Measurements from ENCODE around the gene TFEC. TPM values are rescaled to one million over a fixed set of nuclear protein-coding genes. Genes with fewer than 3 reads are reported as not detected.

Gene TFEC
- polyA plus RNA-seq, 1 donor from 2014 or later: not detected

DNA sequence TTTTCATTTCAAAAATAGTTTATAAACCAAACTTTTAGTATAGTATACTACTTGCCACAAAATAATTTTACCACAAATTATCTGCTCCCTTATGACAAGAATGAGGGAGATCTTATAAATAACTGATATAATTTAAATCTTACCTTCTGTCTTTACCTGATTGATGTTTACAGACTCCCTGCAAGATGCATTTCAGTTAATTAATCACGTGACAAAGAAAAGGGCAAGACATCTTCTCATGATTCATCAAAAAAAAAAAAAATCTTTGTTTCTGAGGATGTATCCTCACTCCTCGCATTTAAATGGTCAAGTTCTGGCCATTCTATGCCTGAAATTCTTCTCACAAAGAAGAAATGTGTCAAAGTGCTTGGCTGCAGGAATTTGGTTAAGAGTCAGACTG is 2.3 kb upstream of the TFEC start:
- TF ChIP-seq SMC3 (conservative IDR thresholded peaks at IDR 0.05; ENCODE audit: poor library complexity) (no peak), RAD21 (conservative IDR thresholded peaks at IDR 0.05) (no peak), EZH2 (IDR thresholded peaks at IDR 0.05; ENCODE audit: borderline replicate concordance, insufficient read depth, low read length, poor library complexity, severe bottlenecking) (no peak), POLR2AphosphoS5 (IDR thresholded peaks at IDR 0.05) (no peak)
- TF ChIP-seq, protein P1, sequence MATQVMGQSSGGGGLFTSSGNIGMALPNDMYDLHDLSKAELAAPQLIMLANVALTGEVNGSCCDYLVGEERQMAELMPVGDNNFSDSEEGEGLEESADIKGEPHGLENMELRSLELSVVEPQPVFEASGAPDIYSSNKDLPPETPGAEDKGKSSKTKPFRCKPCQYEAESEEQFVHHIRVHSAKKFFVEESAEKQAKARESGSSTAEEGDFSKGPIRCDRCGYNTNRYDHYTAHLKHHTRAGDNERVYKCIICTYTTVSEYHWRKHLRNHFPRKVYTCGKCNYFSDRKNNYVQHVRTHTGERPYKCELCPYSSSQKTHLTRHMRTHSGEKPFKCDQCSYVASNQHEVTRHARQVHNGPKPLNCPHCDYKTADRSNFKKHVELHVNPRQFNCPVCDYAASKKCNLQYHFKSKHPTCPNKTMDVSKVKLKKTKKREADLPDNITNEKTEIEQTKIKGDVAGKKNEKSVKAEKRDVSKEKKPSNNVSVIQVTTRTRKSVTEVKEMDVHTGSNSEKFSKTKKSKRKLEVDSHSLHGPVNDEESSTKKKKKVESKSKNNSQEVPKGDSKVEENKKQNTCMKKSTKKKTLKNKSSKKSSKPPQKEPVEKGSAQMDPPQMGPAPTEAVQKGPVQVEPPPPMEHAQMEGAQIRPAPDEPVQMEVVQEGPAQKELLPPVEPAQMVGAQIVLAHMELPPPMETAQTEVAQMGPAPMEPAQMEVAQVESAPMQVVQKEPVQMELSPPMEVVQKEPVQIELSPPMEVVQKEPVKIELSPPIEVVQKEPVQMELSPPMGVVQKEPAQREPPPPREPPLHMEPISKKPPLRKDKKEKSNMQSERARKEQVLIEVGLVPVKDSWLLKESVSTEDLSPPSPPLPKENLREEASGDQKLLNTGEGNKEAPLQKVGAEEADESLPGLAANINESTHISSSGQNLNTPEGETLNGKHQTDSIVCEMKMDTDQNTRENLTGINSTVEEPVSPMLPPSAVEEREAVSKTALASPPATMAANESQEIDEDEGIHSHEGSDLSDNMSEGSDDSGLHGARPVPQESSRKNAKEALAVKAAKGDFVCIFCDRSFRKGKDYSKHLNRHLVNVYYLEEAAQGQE (IDR thresholded peaks at IDR 0.05; ENCODE audit: borderline replicate concordance): no peak
- TF ChIP-seq, protein P2, sequence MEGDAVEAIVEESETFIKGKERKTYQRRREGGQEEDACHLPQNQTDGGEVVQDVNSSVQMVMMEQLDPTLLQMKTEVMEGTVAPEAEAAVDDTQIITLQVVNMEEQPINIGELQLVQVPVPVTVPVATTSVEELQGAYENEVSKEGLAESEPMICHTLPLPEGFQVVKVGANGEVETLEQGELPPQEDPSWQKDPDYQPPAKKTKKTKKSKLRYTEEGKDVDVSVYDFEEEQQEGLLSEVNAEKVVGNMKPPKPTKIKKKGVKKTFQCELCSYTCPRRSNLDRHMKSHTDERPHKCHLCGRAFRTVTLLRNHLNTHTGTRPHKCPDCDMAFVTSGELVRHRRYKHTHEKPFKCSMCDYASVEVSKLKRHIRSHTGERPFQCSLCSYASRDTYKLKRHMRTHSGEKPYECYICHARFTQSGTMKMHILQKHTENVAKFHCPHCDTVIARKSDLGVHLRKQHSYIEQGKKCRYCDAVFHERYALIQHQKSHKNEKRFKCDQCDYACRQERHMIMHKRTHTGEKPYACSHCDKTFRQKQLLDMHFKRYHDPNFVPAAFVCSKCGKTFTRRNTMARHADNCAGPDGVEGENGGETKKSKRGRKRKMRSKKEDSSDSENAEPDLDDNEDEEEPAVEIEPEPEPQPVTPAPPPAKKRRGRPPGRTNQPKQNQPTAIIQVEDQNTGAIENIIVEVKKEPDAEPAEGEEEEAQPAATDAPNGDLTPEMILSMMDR (IDR thresholded peaks at IDR 0.05; ENCODE audit: poor library complexity, severe bottlenecking): no peak
- Histone ChIP-seq H3K9ac (ENCODE audit: low read length) (no peak overlapping the region), H3K4me3 (ENCODE audit: low read length) (no peak overlapping the region), H3K79me2 (replicated peaks; ENCODE audit: insufficient read depth, low read length) (no peaks in the 10 kb centered on the region), H3K27ac (ENCODE audit: low read length) (no peak overlapping the region), H4K20me1 (ENCODE audit: insufficient read depth) (no peaks in the 10 kb centered on the region), H3F3A (ENCODE audit: insufficient read depth, low read length, poor library complexity, severe bottlenecking) (no peaks in the 10 kb centered on the region), H3K9me3 (ENCODE audit: low read length) (no peaks in the 10 kb centered on the region), H2AFZ (ENCODE audit: low read depth, low read length) (no peak overlapping the region), H3K36me3 (ENCODE audit: insufficient read depth, low read length) (no peaks in the 10 kb centered on the region), H3K27me3 (ENCODE audit: insufficient read depth, low read depth, low read length) (no peaks in the 10 kb centered on the region), H3K4me2 (ENCODE audit: low read length) (no peak overlapping the region), H3K9me2 (ENCODE audit: insufficient read depth, low read length) (no peaks in the 10 kb centered on the region)

DNA sequence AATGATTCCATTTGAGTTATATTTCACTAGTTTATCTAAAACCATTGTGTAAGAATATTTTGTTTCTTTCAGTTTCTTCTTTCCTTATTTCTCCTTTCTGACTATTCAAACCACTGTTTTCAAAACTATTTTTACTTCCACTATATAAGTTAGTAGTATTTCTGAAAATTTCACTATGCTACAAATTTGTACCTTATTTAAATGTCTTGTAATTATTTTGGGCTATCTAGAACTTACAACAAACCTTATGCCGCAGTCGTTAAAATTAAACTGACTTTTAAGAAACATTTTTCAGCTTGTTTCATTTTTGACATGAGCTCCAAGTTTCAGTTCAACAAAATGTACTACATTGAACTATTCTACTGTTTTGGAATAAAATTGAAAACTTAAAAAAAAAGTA is 1.8 kb downstream of the TFEC start:
- no peak overlapping the region for H3K4me3 ChIP-seq (ENCODE audit: low read length)
- no peaks in the 10 kb centered on the region for H3K79me2 ChIP-seq (replicated peaks; ENCODE audit: insufficient read depth, low read length)
- no peaks in the 10 kb centered on the region for H3K9me3 ChIP-seq (ENCODE audit: low read length)
- H3K27me3 ChIP-seq (ENCODE audit: insufficient read depth, low read depth, low read length): no peaks in the 10 kb centered on the region
- no peaks in the 10 kb centered on the region for H3K36me3 ChIP-seq (ENCODE audit: insufficient read depth, low read length)
- no peak overlapping the region for H2AFZ ChIP-seq (ENCODE audit: low read depth, low read length)
- H3K9me2 ChIP-seq (ENCODE audit: insufficient read depth, low read length): no peaks in the 10 kb centered on the region
- H4K20me1 ChIP-seq (ENCODE audit: insufficient read depth): no peaks in the 10 kb centered on the region
- no peak for TF ChIP-seq EP300 (conservative IDR thresholded peaks at IDR 0.05; ENCODE audit: poor library complexity, severe bottlenecking)
- TF ChIP-seq SMC3 (conservative IDR thresholded peaks at IDR 0.05; ENCODE audit: poor library complexity): no peak
- TF ChIP-seq, protein P1 (IDR thresholded peaks at IDR 0.05; ENCODE audit: borderline replicate concordance): no peak
- no peak for TF ChIP-seq TAF1 (IDR thresholded peaks at IDR 0.05; ENCODE audit: low read depth)
- TF ChIP-seq EZH2 (IDR thresholded peaks at IDR 0.05; ENCODE audit: borderline replicate concordance, insufficient read depth, low read length, poor library complexity, severe bottlenecking): no peak
- no peak for TF ChIP-seq MXI1 (conservative IDR thresholded peaks at IDR 0.05; ENCODE audit: poor library complexity, severe bottlenecking)
- TF ChIP-seq RAD21 (conservative IDR thresholded peaks at IDR 0.05): no peak
- TF ChIP-seq, protein P2 (IDR thresholded peaks at IDR 0.05; ENCODE audit: poor library complexity, severe bottlenecking): no peak
- no peak for TF ChIP-seq POLR2AphosphoS5 (IDR thresholded peaks at IDR 0.05)
- no peaks in the 10 kb centered on the region for H3F3A ChIP-seq (ENCODE audit: insufficient read depth, low read length, poor library complexity, severe bottlenecking)
- H3K4me2 ChIP-seq (ENCODE audit: low read length): no peak overlapping the region
- H3K9ac ChIP-seq (ENCODE audit: low read length): no peak overlapping the region
- H3K27ac ChIP-seq (ENCODE audit: low read length): no peak overlapping the region

Measured in neural cell (in vitro differentiated cells).